ENCODE data around the gene SH2B2.

GRCh38 chr7:102253066-102253972 lies 33.3 kb upstream of the SH2B2 start:
- TF ChIP-seq CTCF (IDR thresholded peaks at IDR 0.05; ENCODE audit: low read depth, low read length, missing input control) (no peak), REST (IDR thresholded peaks at IDR 0.05) (no peak), ATF3 (IDR thresholded peaks at IDR 0.05) (no peak), FOXA1 (IDR thresholded peaks at IDR 0.05) (no peak)
